ENCODE measurements around the gene SPATC1L.

SPATC1L gene

GRCh38 chr21:46160907-46161632 is 23.2 kb downstream of the SPATC1L start:
- DNase-seq: no peak

- no peak for DNase-seq
Observed at GRCh38 chr21:46160657-46160906, 23.7 kb downstream of the SPATC1L start.

GRCh38 chr21:46159841-46160656 is 24.2 kb downstream of the SPATC1L start:
- no peak for DNase-seq

GRCh38 chr21:46159390-46159789 is 24.9 kb downstream of the SPATC1L start:
- DNase-seq: no peak

GRCh38 chr21:46158666-46159300 is 25.5 kb downstream of the SPATC1L start:
- DNase-seq: no peak

GRCh38 chr21:46157987-46158451 is 26.2 kb downstream of the SPATC1L start:
- no peak for DNase-seq

- DNase-seq: no peak
Observed at GRCh38 chr21:46157396-46157986, 26.8 kb downstream of the SPATC1L start.

GRCh38 chr21:46156678-46157077 is 27.6 kb downstream of the SPATC1L start:
- DNase-seq: no peak

- no peak for DNase-seq
Observed at GRCh38 chr21:46156378-46156645, 27.9 kb downstream of the SPATC1L start.

GRCh38 chr21:46155514-46156377 is 28.5 kb downstream of the SPATC1L start, which contains the start of gene FTCD:
Gene FTCD, minus strand, starts transcription at chr21:46155579. Its CDS starts 56 bp downstream, at chr21:46155523.
- DNase-seq: no peak

- no peak for DNase-seq
Observed at GRCh38 chr21:46154955-46155513, 29.2 kb downstream of the SPATC1L start.

GRCh38 chr21:46154155-46154954 is 29.9 kb downstream of the SPATC1L start:
- no peak for DNase-seq

GRCh38 chr21:46153247-46154154 is 30.8 kb downstream of the SPATC1L start:
- DNase-seq: peak; percentile 36 to 68 (median 43)

GRCh38 chr21:46152927-46153246 is 31.4 kb downstream of the SPATC1L start:
- no peak for DNase-seq

- DNase-seq: no peak
Observed at GRCh38 chr21:46151989-46152926, 32.0 kb downstream of the SPATC1L start.

- DNase-seq: no peak
Observed at GRCh38 chr21:46151261-46151988, 32.8 kb downstream of the SPATC1L start.

- no peak for DNase-seq
Observed at GRCh38 chr21:46150491-46151121, 33.7 kb downstream of the SPATC1L start.

GRCh38 chr21:46150073-46150472 is 34.2 kb downstream of the SPATC1L start:
- DNase-seq: no peak
